KOPT-K1 (cell line): ENCODE results near the gene CABP2.
"Not testable (repeated sequence)": the region's sequence is repeated elsewhere in the genome, so short reads cannot be mapped to it uniquely, and the experiment has no call there.

Experiments
- H3K27ac ChIP-seq: fragments of 200-600 bp; sonication (generic); 2 replicates; pipeline ENCODE4 v1.5.1; 2016; ENCODE audit warnings: antibody characterized with exemption, mild to moderate bottlenecking, low read depth, low read length; ENCODE audit not compliant: poor library complexity, severe bottlenecking
- H3K36me3 ChIP-seq: fragments of 200-600 bp; sonication (generic); 2 replicates; pipeline ENCODE4 v1.5.1; 2017; ENCODE audit warnings: antibody characterized with exemption, mild to moderate bottlenecking, low read length, moderate library complexity; ENCODE audit not compliant: insufficient read depth
- H3K9me3 ChIP-seq: fragments of 200-600 bp; sonication (generic); 2 replicates; pipeline ENCODE4 v1.5.1; 2017; ENCODE audit warnings: antibody characterized with exemption, low read length, mild to moderate bottlenecking; ENCODE audit not compliant: insufficient read depth, poor library complexity, severe bottlenecking

The CABP2 gene

DNA sequence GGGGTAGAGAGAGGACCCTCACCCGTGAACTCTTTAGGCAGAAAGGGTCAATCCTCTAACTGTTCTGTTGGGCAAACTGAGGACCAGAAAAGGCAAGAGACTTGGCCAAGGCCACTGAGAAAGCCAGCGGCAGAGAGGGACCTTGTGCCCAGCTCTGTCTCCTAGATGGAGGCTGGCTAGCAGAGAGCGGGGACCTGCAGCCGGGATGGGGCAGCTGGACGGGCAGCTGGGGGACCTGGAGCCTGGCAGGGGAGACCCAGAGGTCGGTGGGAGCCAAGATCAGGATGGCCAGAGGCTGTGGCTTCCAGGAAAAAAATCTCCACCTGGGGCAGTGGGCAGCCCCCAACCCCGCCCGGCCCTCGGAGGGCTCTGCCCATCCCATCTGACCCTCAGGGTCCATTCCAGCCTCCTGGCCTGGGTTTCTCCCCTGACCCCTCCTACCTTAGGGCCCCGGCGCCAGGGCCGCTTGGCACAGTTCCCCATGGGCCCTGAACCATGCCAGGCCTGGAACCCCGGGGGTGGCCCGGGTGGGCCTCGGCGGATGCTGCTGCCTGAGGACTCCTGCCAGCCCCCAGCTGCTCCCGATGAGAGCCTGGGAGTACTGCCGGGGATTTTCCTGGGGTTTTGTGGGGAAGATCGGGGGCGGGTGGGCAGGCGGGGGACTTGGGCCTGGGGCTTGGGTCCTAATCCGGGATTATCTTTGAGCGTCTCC, at the start of gene CABP2:
TSS of gene CABP2 (minus strand) at position 603 of the 712 bp plus-strand sequence. CDS start at position 483, 120 bp downstream.
- H3K36me3 ChIP-seq: no peaks in the 10 kb centered on the region
- H3K27ac ChIP-seq: no peak within 1 kb of the TSS
- no peaks in the 10 kb centered on the region for H3K9me3 ChIP-seq

DNA sequence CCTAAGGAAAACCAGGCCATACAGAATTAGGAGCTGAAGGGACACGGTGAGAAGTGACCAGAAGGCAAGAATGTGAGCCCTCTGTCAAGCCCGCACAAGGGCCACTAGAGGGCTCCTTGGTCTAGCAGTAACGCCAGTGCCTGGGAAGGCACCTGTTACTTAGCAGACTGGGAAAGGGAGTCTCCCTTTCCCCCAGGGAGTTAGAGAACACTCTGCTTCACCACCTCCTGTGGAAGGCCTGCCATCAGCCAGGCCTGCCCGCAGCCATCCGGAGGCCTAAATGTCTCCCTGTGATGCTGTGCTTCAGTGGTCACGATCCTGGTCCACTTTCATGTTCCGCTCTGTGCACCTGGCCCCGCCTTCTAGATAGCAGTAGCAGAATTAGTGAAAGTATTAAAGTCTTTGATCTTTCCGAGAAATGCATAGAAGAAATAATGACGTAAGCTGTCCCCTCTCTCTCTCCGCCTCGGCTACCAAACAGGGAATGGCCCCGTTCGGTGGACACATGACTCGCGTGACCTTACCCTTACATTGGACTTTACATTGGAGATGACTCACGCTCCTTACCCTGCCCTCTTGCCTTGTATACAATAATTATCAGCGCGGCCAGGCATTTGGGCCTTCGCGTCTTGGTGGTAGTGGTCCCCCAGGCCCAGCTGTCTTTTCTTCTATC, 49.6 kb upstream of the CABP2 start:
- Histone ChIP-seq H3K9me3 (no peaks in the 10 kb centered on the region), H3K36me3 (no peaks in the 10 kb centered on the region), H3K27ac (no peak overlapping the region)

DNA sequence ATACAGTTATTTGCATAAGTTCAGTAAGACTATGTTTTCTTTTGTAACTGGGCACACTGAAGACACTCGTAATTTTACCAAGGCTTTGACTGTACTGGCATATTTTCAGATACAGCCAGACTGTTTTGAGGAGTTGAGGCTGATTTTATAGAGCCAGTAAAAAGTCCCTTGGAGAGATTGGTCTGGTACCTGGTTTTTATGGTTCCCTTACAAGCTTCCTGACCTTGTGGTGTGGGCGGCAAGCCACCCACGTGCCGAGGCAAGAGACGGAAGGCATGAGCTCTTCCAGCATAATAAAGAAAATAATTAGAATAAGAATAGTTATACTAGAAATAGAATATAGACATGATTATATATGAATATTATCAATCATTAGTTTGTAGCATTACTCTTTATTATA, 49.1 kb upstream of the CABP2 start:
- H3K36me3 ChIP-seq: no peaks in the 10 kb centered on the region
- no peaks in the 10 kb centered on the region for H3K9me3 ChIP-seq
- H3K27ac ChIP-seq: no peak overlapping the region

DNA sequence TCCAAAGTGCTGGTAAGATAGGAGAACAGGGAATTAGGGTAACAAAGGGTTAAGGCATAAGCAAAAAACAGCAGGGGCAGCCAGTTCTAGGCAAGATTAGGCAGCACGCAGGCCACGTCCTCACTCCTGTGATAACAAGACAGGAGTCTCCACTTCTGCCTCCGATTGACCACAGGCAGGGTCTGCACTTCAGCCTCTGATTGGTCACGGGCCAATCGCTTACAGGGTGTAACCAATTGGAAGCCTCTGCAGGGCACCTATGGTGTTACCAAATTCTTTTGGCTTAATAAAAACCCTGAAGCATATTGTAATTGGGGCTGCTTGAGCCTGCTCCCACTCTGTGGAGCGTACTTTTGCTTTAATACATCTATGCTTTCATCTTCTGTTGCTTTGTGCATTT, 48.2 kb upstream of the CABP2 start:
- Histone ChIP-seq H3K9me3 (no peaks in the 10 kb centered on the region), H3K27ac (no peak overlapping the region), H3K36me3 (no peaks in the 10 kb centered on the region)

DNA sequence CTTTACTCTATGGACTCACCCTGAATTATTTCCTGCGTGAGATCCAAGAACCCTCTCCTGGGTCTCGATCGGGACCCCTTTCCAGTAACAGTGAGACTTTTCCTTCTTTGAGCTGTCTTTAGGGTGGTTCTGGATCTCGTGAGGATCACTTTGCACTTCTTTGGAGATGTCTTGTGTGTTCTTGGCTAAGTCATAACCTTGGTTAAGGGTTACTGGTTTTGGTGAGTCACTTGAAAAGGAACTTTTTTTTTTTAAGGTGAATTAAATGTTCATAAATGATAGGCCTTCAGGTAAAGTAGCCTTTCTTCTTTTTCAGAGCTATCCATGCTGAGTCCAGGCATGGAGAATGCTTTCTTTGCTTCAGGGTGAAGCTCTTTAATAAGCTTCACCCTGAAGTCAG, 41.0 kb upstream of the CABP2 start:
- Histone ChIP-seq H3K9me3 (no peaks in the 10 kb centered on the region), H3K27ac (no peak overlapping the region), H3K36me3 (no peaks in the 10 kb centered on the region)

DNA sequence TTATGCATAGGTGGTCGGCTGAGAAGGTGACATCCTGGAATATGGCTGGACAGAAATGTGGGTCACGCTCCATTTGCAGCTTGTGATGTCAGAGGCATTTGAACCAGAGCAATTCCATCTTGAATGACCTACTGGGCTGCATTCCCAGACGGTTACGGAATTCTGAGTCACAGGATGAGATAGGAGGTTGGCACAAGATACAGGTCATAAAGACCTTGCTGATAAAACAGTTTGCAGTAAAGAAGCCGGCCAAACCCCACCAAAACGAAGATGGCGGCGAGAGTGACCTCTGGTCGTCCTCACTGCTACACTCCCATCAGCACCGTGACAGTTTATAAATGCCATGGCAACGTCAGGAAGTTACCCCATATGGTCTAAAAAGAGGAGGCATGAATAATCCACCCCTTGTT, 40.5 kb upstream of the CABP2 start:
- H3K36me3 ChIP-seq, H3K9me3 ChIP-seq, H3K27ac ChIP-seq: not testable (repeated sequence)

DNA sequence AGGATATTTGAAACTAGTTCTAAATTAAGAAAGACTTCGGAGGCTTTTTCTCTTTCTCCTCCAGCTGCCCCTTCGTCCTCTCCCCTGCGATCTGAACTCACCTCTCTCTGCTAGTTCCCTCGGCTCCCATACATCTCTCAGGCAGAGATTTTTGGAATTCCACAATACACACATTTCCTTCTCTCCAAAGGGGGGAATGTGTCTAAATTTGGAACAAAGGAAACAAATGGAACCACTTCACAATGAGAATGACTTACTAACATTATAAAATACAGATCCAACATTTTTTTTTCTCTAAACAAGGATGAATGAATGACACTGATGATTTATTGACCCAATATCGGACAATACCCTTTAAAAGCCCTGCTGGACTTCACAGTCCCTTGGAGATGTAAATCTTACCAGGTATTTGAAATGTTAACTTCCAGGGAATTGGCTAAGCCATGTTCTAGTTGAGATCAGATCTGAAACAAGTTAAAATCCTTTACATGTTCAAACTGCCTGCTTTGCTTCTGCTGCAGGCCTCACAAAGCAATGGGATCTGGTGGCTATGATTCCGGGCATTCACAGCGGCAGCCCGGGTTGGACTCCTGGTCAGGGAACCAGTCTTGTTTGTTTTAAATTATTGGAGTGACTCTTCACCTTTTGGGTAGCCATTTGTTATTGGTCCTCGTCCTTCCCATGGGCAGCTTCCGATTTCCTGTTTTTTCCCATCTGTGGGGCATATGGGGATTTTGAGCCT, 39.9 kb upstream of the CABP2 start:
- no peak overlapping the region for H3K27ac ChIP-seq
- H3K36me3 ChIP-seq: no peaks in the 10 kb centered on the region
- no peaks in the 10 kb centered on the region for H3K9me3 ChIP-seq

DNA sequence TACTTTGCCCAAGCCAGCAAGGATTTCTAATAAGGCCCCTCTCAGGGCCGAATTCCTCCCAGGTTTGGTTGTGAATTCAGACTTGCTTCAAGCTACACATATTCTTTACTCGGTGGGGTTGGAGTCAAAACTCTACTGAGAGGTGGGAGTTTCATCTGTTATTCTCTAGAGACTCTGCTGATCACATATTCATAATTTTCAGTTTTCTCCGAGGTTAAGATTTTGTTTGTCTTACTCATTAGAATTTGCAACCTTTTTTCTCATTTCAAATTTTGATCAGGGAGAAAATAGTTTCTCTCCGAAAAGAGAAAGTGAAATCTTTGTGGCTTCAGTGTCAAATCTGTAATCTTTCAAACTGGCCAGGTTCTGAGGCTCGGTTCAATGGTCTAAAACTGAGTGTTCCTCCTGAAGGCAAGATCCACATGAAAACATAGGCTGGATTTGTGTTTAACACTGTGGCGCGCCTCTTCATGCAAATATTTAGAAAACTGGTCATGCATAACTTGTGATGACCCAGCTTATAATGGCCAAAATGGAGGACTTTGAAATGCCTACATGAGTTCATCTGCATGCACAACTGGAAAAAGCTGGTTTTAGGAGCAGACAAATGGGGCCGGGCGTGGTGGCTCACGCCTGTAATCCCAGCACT, 38.8 kb upstream of the CABP2 start:
- Histone ChIP-seq H3K27ac (no peak overlapping the region), H3K9me3 (no peaks in the 10 kb centered on the region), H3K36me3 (no peaks in the 10 kb centered on the region)

DNA sequence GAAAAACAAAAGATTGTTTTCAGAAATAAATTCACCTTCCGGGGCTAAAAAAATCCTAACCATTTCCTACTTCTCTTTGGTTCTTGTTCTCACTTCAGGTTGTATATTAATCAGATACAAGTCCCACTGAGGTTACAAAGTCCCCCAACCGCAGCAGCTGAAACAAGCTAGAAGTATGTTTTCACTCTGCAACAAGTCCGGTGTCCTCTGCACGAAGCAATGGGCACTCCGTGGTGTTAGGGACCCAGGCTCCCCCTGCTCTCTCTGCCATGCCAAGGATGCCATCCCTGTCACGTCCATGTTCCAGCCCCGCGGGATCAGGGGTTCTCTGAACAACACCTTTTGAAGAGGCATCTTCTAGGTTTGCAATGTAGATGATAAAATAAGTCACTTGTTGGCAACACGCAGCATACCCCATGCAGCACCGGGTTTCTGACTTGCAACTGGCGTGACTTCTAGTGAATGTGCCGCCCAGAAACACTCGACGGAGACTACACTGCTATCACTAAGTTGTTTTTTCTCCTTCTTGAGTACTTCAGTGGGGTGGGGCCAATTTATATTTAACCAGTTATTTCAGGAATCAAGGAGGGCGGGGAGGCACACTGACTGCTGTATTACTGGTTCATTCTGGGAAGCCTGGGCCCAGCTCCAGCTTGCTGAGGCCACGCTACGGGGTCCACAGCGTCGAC, 35.0 kb upstream of the CABP2 start:
- Histone ChIP-seq H3K27ac (no peak overlapping the region), H3K9me3 (no peaks in the 10 kb centered on the region), H3K36me3 (no peaks in the 10 kb centered on the region)

DNA sequence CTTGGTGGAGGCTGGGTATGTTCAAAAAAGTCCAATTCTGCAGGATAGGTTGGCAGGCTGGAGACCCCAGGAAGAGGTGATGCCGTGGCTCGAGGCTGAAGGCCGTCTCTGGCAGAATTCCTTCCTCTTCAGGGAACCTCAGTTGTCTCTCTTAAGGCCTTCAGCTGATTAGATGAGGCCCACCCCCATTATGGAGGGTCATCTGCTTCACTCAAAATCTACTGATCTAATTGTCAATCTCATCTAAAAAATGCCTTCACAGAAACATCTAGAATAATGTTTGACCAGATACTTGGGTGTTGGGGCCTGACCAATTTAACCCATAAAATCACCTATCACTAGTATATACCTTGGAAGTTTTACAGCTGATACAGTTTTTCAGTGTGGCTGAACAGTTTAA, 33.0 kb upstream of the CABP2 start:
- Histone ChIP-seq H3K27ac (no peak overlapping the region), H3K36me3 (no peaks in the 10 kb centered on the region), H3K9me3 (peaks cover 16% of the 10 kb centered on the region)

DNA sequence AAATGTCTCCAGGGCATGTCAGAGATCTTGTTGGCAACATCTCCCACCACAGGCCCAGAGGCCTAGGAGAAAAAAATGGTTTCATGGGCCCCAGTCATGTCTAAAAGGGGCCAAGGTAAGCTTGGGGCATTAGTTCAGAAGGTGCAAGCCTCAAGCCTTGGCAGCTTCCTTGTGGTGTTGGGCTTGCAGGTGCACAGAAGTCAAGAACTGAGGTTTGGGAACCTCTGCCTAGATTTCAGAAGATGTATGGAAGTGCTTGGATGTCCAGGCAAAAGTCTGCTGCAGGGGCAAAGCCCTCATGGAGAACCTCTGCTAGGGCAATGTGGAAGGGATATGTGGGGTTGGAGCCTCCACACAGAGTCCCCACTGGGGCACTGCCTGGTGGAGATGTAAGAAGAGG, 28.5 kb upstream of the CABP2 start:
- peaks cover 29% of the 10 kb centered on the region for H3K9me3 ChIP-seq
- not testable (repeated sequence) for H3K27ac ChIP-seq, H3K36me3 ChIP-seq

DNA sequence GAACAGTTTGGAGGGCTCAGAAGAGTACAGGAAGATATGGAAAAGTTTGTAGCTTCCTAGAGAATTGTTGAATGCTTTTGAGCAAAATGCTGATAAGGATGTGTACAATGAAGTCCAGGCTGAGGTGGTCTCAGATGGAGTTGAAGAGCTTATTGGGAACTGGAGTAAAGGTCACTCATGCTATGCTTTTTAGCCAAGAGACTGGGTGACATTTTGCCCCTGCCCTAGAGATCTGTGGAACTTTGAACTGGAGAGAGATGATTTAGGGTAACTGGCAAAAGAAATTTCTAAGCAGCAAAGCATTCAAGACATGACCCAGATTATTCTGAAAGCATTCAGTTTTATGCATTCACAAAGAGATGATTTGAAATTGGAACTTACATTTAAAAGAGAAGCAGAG, 27.9 kb upstream of the CABP2 start:
- no peak overlapping the region for H3K27ac ChIP-seq
- H3K36me3 ChIP-seq: no peaks in the 10 kb centered on the region
- peaks cover 29% of the 10 kb centered on the region for H3K9me3 ChIP-seq

DNA sequence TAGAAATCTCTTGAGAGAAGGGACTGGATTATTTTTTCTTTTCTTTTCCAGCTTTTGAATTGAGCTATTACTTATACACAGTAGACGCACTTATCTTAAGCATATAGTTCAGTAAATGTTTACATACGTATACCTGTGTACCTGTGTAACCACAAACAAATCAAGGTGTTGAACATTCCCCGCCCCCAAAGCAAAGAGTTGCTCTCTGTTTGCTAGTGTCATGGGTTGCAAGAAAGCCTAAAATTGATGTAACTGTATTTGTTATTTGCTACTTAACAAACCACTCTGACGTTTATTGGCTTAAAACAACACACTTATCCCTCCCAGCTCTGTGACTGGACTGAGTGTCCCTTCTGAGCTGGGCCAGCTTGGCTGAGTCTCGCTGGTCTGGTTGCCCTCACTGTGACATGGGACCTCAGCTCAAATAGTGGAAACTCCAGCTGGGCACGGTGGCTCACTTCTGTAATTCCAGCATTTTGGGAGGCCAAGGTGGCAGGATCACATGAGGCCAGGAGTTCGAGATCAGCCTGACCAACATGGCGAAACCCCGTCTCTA, 25.4 kb upstream of the CABP2 start:
- no peaks in the 10 kb centered on the region for H3K36me3 ChIP-seq
- peaks cover 29% of the 10 kb centered on the region for H3K9me3 ChIP-seq
- no peak overlapping the region for H3K27ac ChIP-seq

DNA sequence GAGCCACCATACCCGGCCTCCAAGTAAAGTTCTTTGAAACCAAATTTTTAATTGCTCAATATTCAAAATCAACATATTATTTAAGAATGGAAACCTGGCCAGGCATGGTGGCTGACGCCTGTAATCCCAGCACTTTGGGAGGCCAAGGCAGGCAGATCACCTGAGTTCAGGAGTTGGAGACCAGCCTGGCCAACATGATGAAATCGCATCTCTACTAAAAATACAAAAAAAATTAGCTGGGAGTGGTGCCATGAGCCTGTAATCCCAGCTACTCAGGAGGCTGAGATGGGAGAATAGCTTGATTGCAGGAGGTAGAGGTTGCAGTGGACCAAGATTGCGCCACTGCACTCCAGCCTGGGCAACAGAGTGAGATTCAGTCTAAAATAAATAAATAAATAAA, 24.9 kb upstream of the CABP2 start:
- peaks cover 29% of the 10 kb centered on the region for H3K9me3 ChIP-seq
- H3K27ac ChIP-seq, H3K36me3 ChIP-seq: not testable (repeated sequence)
